ENCODE results near the gene COPS6.
A peak's percentile ranks its signal among the peaks of the same experiment; 100 is the strongest.

Gene COPS6

DNA sequence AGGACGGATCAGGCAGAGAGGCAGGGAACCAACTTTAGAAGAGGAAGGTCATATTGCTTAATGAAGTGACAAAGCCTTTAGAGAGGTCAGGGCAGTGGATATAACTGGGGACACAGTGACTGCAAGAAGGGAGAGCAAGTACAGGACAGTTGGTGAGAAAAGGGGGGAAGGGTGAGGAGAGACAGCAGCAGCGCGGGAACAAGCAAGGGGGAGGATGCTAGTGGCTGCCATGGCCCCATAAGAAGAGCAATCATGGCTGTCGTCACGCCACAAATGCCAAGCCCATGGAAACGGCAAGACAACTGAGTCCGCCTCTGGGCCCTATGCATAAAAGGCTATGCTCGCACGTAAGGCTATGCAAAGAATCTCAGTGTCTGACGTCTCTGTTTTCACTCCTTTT, 16.3 kb upstream of the COPS6 start:
- 99% methylated on average over 10 of the region's 10 CpGs for WGBS
- Histone ChIP-seq H3K27me3 (ENCODE audit: control insufficient read depth in 1 of 2, insufficient read depth in 1 of 2, low read length in 2 of 2) (no peaks in the 10 kb centered on the region), H3K9ac (ENCODE audit: low read length) (no peak overlapping the region), H3K4me3 (ENCODE audit: insufficient read depth in 1 of 2, low read depth in 1 of 2, low read length in 2 of 2) (peak overlapping the region in 1 of 2 experiments; percentile 53), H3K79me1 (replicated peaks; ENCODE audit: low read length, poor library complexity, severe bottlenecking) (peaks cover 30% of the 10 kb centered on the region), H2BK15ac (ENCODE audit: low read depth, poor library complexity, severe bottlenecking) (no peak overlapping the region), H3K4ac (ENCODE audit: low read depth in 1 of 2, low read length in 2 of 2) (no peak overlapping the region), H4K91ac (ENCODE audit: low read length) (no peak overlapping the region), H2AFZ (ENCODE audit: low read depth, low read length) (no peak overlapping the region), H3K9me3 (ENCODE audit: control insufficient read depth, low read length) (peaks cover 46% of the 10 kb centered on the region), H3K4me1 (ENCODE audit: control insufficient read depth, insufficient read depth, low read depth, low read length) (no peaks in the 10 kb centered on the region), H3K18ac (ENCODE audit: low read depth in 1 of 2, low read length in 2 of 2) (no peak overlapping the region), H3K14ac (ENCODE audit: low read length in 2 of 2) (no peak overlapping the region), H2BK120ac (ENCODE audit: low read depth, low read length) (no peak overlapping the region), H2BK5ac (ENCODE audit: low read depth, low read length, poor library complexity, severe bottlenecking) (no peak overlapping the region), H2AK5ac (ENCODE audit: low read length, severe bottlenecking) (no peak overlapping the region), H3K36me3 (ENCODE audit: control insufficient read depth in 1 of 2, insufficient read depth in 2 of 2, low read depth in 1 of 2, low read length in 2 of 2) (peaks cover 94 to 95% of the 10 kb centered on the region in 2 experiments), H2BK12ac (ENCODE audit: low read length in 2 of 2) (no peak overlapping the region), H3K4me2 (ENCODE audit: low read length, poor library complexity, severe bottlenecking) (no peak overlapping the region), H3K27ac (ENCODE audit: low read length, poor library complexity, severe bottlenecking) (no peak overlapping the region), H4K8ac (ENCODE audit: low read length) (no peak overlapping the region), H3K23ac (ENCODE audit: low read length in 2 of 2) (no peak overlapping the region)
- no peak for DNase-seq

DNA sequence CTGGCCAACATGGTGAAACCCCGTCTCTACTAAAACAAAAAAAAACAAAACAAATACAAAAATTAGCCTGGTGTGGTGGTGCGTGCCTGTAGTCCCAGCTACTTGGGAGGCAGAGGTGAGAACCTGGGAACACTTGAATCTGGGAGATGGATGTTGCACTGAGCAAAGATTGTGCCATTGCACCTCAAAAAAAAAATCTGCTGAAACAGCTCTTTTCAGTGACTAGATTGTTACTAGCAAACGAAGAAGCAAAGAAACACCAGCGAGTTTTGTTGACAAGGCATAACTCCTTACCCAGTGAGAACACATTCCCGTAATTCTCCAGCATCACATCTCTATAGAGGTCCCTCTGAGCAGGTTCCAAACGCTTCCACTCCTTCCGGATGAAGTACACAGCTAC, 13.9 kb upstream of the COPS6 start:
- DNase-seq = no peak
- Histone ChIP-seq H2AK5ac (ENCODE audit: low read length, severe bottlenecking) (no peak overlapping the region), H3K14ac (ENCODE audit: low read length in 2 of 2) (no peak overlapping the region), H3K4me2 (ENCODE audit: low read length, poor library complexity, severe bottlenecking) (no peak overlapping the region), H4K8ac (ENCODE audit: low read length) (no peak overlapping the region), H2BK5ac (ENCODE audit: low read depth, low read length, poor library complexity, severe bottlenecking) (no peak overlapping the region), H3K36me3 (ENCODE audit: control insufficient read depth in 1 of 2, insufficient read depth in 2 of 2, low read depth in 1 of 2, low read length in 2 of 2) (peaks cover 88% of the 10 kb centered on the region in 2 experiments), H3K4me1 (ENCODE audit: control insufficient read depth, insufficient read depth, low read depth, low read length) (peaks cover 5% of the 10 kb centered on the region), H3K79me1 (replicated peaks; ENCODE audit: low read length, poor library complexity, severe bottlenecking) (peaks cover 31% of the 10 kb centered on the region), H2AFZ (ENCODE audit: low read depth, low read length) (no peak overlapping the region), H2BK120ac (ENCODE audit: low read depth, low read length) (no peak overlapping the region), H3K23ac (ENCODE audit: low read length in 2 of 2) (no peak overlapping the region), H3K9me3 (ENCODE audit: control insufficient read depth, low read length) (peaks cover 44% of the 10 kb centered on the region), H3K9ac (ENCODE audit: low read length) (no peak overlapping the region), H3K27me3 (ENCODE audit: control insufficient read depth in 1 of 2, insufficient read depth in 1 of 2, low read length in 2 of 2) (no peaks in the 10 kb centered on the region), H3K18ac (ENCODE audit: low read depth in 1 of 2, low read length in 2 of 2) (no peak overlapping the region), H3K4me3 (ENCODE audit: insufficient read depth in 1 of 2, low read depth in 1 of 2, low read length in 2 of 2) (no peak overlapping the region), H3K4ac (ENCODE audit: low read depth in 1 of 2, low read length in 2 of 2) (no peak overlapping the region), H2BK15ac (ENCODE audit: low read depth, poor library complexity, severe bottlenecking) (no peak overlapping the region), H3K27ac (ENCODE audit: low read length, poor library complexity, severe bottlenecking) (no peak overlapping the region), H2BK12ac (ENCODE audit: low read length in 2 of 2) (no peak overlapping the region), H4K91ac (ENCODE audit: low read length) (no peak overlapping the region)
- WGBS = over 99% methylated on average over 5 of the region's 7 CpGs

DNA sequence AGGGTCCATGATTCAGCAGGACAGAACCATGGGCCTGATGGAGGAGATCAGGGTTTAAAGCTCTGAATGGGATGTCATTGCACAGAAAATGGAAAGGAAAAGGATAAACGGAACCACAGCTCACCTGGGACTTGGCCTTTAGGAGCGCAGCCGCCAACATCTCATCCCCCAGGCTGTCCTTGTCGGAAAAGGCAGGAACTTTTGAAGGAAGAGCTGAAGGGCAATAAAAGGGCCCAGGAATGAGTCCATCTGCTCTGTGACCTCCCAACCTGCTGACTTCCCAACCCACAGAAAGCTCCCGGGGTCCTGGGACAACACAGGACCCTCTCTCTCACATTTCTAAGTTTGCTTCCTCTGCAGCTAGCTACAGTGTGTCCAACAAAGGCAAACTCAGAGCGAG, 13.4 kb upstream of the COPS6 start:
- H2BK15ac ChIP-seq (ENCODE audit: low read depth, poor library complexity, severe bottlenecking) = no peak overlapping the region
- H4K91ac ChIP-seq (ENCODE audit: low read length) = no peak overlapping the region
- H2BK120ac ChIP-seq (ENCODE audit: low read depth, low read length) = no peak overlapping the region
- H3K27ac ChIP-seq (ENCODE audit: low read length, poor library complexity, severe bottlenecking) = no peak overlapping the region
- H3K18ac ChIP-seq (ENCODE audit: low read depth in 1 of 2, low read length in 2 of 2) = no peak overlapping the region
- H3K14ac ChIP-seq (ENCODE audit: low read length in 2 of 2) = no peak overlapping the region
- peaks cover 9% of the 10 kb centered on the region for H3K4me1 ChIP-seq (ENCODE audit: control insufficient read depth, insufficient read depth, low read depth, low read length)
- 90% methylated on average over 6 of the region's 6 CpGs for WGBS
- H4K8ac ChIP-seq (ENCODE audit: low read length) = no peak overlapping the region
- no peak overlapping the region for H3K4me3 ChIP-seq (ENCODE audit: insufficient read depth in 1 of 2, low read depth in 1 of 2, low read length in 2 of 2)
- H2BK12ac ChIP-seq (ENCODE audit: low read length in 2 of 2) = no peak overlapping the region
- H2AK5ac ChIP-seq (ENCODE audit: low read length, severe bottlenecking) = no peak overlapping the region
- H3K36me3 ChIP-seq (ENCODE audit: control insufficient read depth in 1 of 2, insufficient read depth in 2 of 2, low read depth in 1 of 2, low read length in 2 of 2) = peaks cover 82% of the 10 kb centered on the region in 2 experiments
- peaks cover 38% of the 10 kb centered on the region for H3K9me3 ChIP-seq (ENCODE audit: control insufficient read depth, low read length)
- no peak overlapping the region for H2AFZ ChIP-seq (ENCODE audit: low read depth, low read length)
- peaks cover 27% of the 10 kb centered on the region for H3K79me1 ChIP-seq (replicated peaks; ENCODE audit: low read length, poor library complexity, severe bottlenecking)
- H3K4me2 ChIP-seq (ENCODE audit: low read length, poor library complexity, severe bottlenecking) = no peak overlapping the region
- DNase-seq = no peak
- H3K27me3 ChIP-seq (ENCODE audit: control insufficient read depth in 1 of 2, insufficient read depth in 1 of 2, low read length in 2 of 2) = no peaks in the 10 kb centered on the region
- H3K4ac ChIP-seq (ENCODE audit: low read depth in 1 of 2, low read length in 2 of 2) = no peak overlapping the region
- no peak overlapping the region for H2BK5ac ChIP-seq (ENCODE audit: low read depth, low read length, poor library complexity, severe bottlenecking)
- H3K23ac ChIP-seq (ENCODE audit: low read length in 2 of 2) = no peak overlapping the region
- no peak overlapping the region for H3K9ac ChIP-seq (ENCODE audit: low read length)

DNA sequence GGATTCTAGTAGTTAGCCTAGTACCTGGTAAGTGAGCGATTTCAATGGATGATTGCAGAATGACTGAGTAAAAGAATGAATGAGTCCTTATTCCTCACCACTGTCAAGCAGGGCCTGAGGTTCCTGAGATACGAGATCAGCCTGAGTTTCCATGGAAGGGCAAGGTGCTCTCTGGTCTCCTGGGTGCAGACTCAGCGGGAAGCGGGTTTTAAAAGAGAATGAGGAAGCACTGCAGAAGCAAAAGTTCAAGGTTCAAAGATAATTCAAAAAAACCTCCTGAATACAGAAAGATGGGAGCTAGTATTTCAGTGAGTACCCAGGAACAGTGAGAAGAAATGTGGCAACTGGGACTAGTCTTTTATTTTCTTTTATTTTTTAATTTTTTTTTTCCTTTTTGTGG, 11.6 kb upstream of the COPS6 start:
- H3K79me1 ChIP-seq (replicated peaks; ENCODE audit: low read length, poor library complexity, severe bottlenecking) = peaks cover 14% of the 10 kb centered on the region
- no peak overlapping the region for H2BK12ac ChIP-seq (ENCODE audit: low read length in 2 of 2)
- no peak overlapping the region for H3K4ac ChIP-seq (ENCODE audit: low read depth in 1 of 2, low read length in 2 of 2)
- no peak overlapping the region for H3K4me3 ChIP-seq (ENCODE audit: insufficient read depth in 1 of 2, low read depth in 1 of 2, low read length in 2 of 2)
- H3K27me3 ChIP-seq (ENCODE audit: control insufficient read depth in 1 of 2, insufficient read depth in 1 of 2, low read length in 2 of 2) = no peaks in the 10 kb centered on the region
- no peak overlapping the region for H4K8ac ChIP-seq (ENCODE audit: low read length)
- no peak overlapping the region for H2BK5ac ChIP-seq (ENCODE audit: low read depth, low read length, poor library complexity, severe bottlenecking)
- peaks cover 11% of the 10 kb centered on the region for H3K4me1 ChIP-seq (ENCODE audit: control insufficient read depth, insufficient read depth, low read depth, low read length)
- H3K9ac ChIP-seq (ENCODE audit: low read length) = no peak overlapping the region
- H2AK5ac ChIP-seq (ENCODE audit: low read length, severe bottlenecking) = no peak overlapping the region
- H3K9me3 ChIP-seq (ENCODE audit: control insufficient read depth, low read length) = peaks cover 20% of the 10 kb centered on the region
- H3K23ac ChIP-seq (ENCODE audit: low read length in 2 of 2) = no peak overlapping the region
- H2AFZ ChIP-seq (ENCODE audit: low read depth, low read length) = no peak overlapping the region
- H3K14ac ChIP-seq (ENCODE audit: low read length in 2 of 2) = no peak overlapping the region
- H3K18ac ChIP-seq (ENCODE audit: low read depth in 1 of 2, low read length in 2 of 2) = no peak overlapping the region
- H3K36me3 ChIP-seq (ENCODE audit: control insufficient read depth in 1 of 2, insufficient read depth in 2 of 2, low read depth in 1 of 2, low read length in 2 of 2) = peaks cover 64% of the 10 kb centered on the region in 2 experiments
- WGBS = 100% methylated on average over 4 of the region's 4 CpGs
- H3K4me2 ChIP-seq (ENCODE audit: low read length, poor library complexity, severe bottlenecking) = no peak overlapping the region
- no peak overlapping the region for H2BK120ac ChIP-seq (ENCODE audit: low read depth, low read length)
- H3K27ac ChIP-seq (ENCODE audit: low read length, poor library complexity, severe bottlenecking) = no peak overlapping the region
- no peak overlapping the region for H4K91ac ChIP-seq (ENCODE audit: low read length)
- DNase-seq = no peak
- H2BK15ac ChIP-seq (ENCODE audit: low read depth, poor library complexity, severe bottlenecking) = no peak overlapping the region
